HCT116 (cell line): Measurements from ENCODE around the gene GMCL1. TPM values are rescaled to one million over a fixed set of nuclear protein-coding genes. Genes with fewer than 3 reads are reported as not detected.

Experiments
- ATAC-seq: fragments of 200-7000 bp; cut with Tn5 transposase; 2 replicates; pipeline ENCODE4 v1.9.1; 2020; ENCODE audit warnings: mild to moderate bottlenecking, moderate library complexity
- BruUV-seq: library from RNA; stranded (reverse); fragments of 400-500 nt; replicated peaks from 2 replicates; lab custom pipeline; 2021; lab: Mats Ljungman, UMichigan
- CTCF ChIA-PET: fragments of 300-600 bp; sonication (Branson Sonifier 250); formaldehyde crosslinking; loops from one replicate; lab custom pipeline; 2021; ENCODE audit warnings: antibody characterized with exemption; lab: Charles Lee
- POLR2A ChIA-PET: fragments of 300-600, 350-600 bp; sonication (Branson Sonifier 250); formaldehyde crosslinking; loops from one replicate; lab custom pipeline; 2021; ENCODE audit warnings: antibody characterized with exemption; lab: Charles Lee
- RAD21 ChIA-PET, 2 experiments: fragments of 300-600 bp; sonication (Branson Sonifier 250); formaldehyde crosslinking; loops; one replicate each; lab custom pipeline; 2023; ENCODE audit warnings: low total read pairs in 2 of 2; ENCODE audit not compliant: uncharacterized antibody in 2 of 2, unreplicated experiment in 2 of 2, low non-redundant PET in 1 of 2; lab: Charles Lee
- DNase-seq: peaks from one replicate; pipeline ENCODE4 v3.0.0-alpha.2; 2010; ENCODE audit warnings: low read depth, low spot score
- H2AFZ ChIP-seq: fragments of 200-600 bp; shearing (Covaris generic), sonication (generic); 2 replicates; pipeline ENCODE4 v1.6.1; 2017; ENCODE audit warnings: low read depth, mixed run types, mixed read lengths, antibody characterized with exemption, low read length; ENCODE audit not compliant: poor library complexity, severe bottlenecking
- H3K27ac ChIP-seq: 2 replicates; pipeline ENCODE4 v1.5.1; 2012; ENCODE audit warnings: low read depth, low read length
- H3K27me3 ChIP-seq: fragments of 200-600 bp; sonication (generic); 2 replicates; pipeline ENCODE4 v1.6.1; 2016; ENCODE audit warnings: mixed run types, low read length, mixed read lengths; ENCODE audit not compliant: insufficient read depth
- H3K36me3 ChIP-seq, 2 experiments: fragments of 200-500 bp in 1 of 2; fragments of 200-600 bp in 1 of 2; sonication (Bioruptor generic) in 1 of 2; sonication (generic) in 1 of 2; 2 replicates each; pipeline versions ENCODE4 v1.5.1 to v1.6.1; 2014 to 2016; ENCODE audit warnings: low read length in 2 of 2, inconsistent platforms in 1 of 2, mixed read lengths in 1 of 2, mixed run types in 1 of 2; ENCODE audit not compliant: insufficient read depth in 2 of 2, control insufficient read depth in 1 of 2
- H3K4me1 ChIP-seq, 2 experiments: fragments of 200-600 bp in 1 of 2; sonication (generic) in 1 of 2; 2 replicates each; pipeline versions ENCODE4 v1.5.1 to v1.6.1; 2012 to 2017; ENCODE audit warnings: low read length in 2 of 2, inconsistent platforms in 1 of 2, mild to moderate bottlenecking in 1 of 2, mixed read lengths in 1 of 2, mixed run types in 1 of 2, moderate library complexity in 1 of 2; ENCODE audit not compliant: insufficient read depth in 2 of 2, control insufficient read depth in 1 of 2
- H3K4me2 ChIP-seq: fragments of 200-600 bp; sonication (generic); 2 replicates; pipeline ENCODE4 v1.6.1; 2017; ENCODE audit warnings: mixed run types, low read length, mixed read lengths
- H3K4me3 ChIP-seq, 2 experiments: fragments of 200-600 bp in 1 of 2; sonication (generic) in 1 of 2; replicated peaks in 1 of 2; 2 replicates each; pipeline ENCODE4 v1.5.1; 2011 to 2016; ENCODE audit warnings: low read length in 2 of 2, control low read depth in 1 of 2, low read depth in 1 of 2, mild to moderate bottlenecking in 1 of 2, mixed read lengths in 1 of 2, mixed run types in 1 of 2
- H3K79me2 ChIP-seq: fragments of 200-600 bp; sonication (generic); 2 replicates; pipeline ENCODE4 v1.6.1; 2017; ENCODE audit warnings: mild to moderate bottlenecking, mixed run types, low read length, moderate library complexity, mixed read lengths; ENCODE audit not compliant: insufficient read depth
- H3K9ac ChIP-seq: fragments of 200-600 bp; sonication (generic); 2 replicates; pipeline ENCODE4 v1.6.1; 2016; ENCODE audit warnings: low read length, mixed read lengths
- H3K9me2 ChIP-seq: fragments of 200-600 bp; sonication (generic), shearing (Covaris generic); 2 replicates; pipeline ENCODE4 v1.6.1; 2017; ENCODE audit warnings: mixed run types, mild to moderate bottlenecking, moderate library complexity; ENCODE audit not compliant: insufficient read depth
- H3K9me3 ChIP-seq, 2 experiments: fragments of 200-500 bp in 1 of 2; fragments of 200-600 bp in 1 of 2; sonication (Bioruptor generic) in 1 of 2; sonication (generic) in 1 of 2; 2 replicates each; pipeline ENCODE4 v1.6.1; 2014 to 2017; ENCODE audit warnings: low read length in 2 of 2, mixed read lengths in 2 of 2, inconsistent platforms in 1 of 2, low read depth in 1 of 2, mild to moderate bottlenecking in 1 of 2, mixed run types in 1 of 2, moderate library complexity in 1 of 2; ENCODE audit not compliant: control insufficient read depth in 1 of 2, insufficient read depth in 1 of 2
- H4K20me1 ChIP-seq: fragments of 200-600 bp; sonication (generic), shearing (Covaris generic); 2 replicates; pipeline ENCODE4 v1.6.1; 2017; ENCODE audit warnings: mixed run types, mild to moderate bottlenecking, moderate library complexity; ENCODE audit not compliant: insufficient read depth
- CEBPB ChIP-seq: IDR thresholded peaks from 2 replicates; pipeline ENCODE4 v1.6.1; 2012; ENCODE audit warnings: low read depth
- EGR1 ChIP-seq: IDR thresholded peaks from 2 replicates; pipeline ENCODE4 v1.6.1; 2012; ENCODE audit warnings: low read depth
- ELF1 ChIP-seq: IDR thresholded peaks from 2 replicates; pipeline ENCODE4 v1.6.1; 2012; ENCODE audit warnings: low read depth, borderline replicate concordance
- EZH2 ChIP-seq: fragments of 200-600 bp; sonication (generic); IDR thresholded peaks from 2 replicates; pipeline ENCODE4 v1.6.1; 2017; ENCODE audit warnings: antibody characterized with exemption, mixed run types
- EZH2phosphoT487 ChIP-seq: fragments of 200-600 bp; IDR thresholded peaks from 2 replicates; pipeline ENCODE4 v1.6.1; 2018; ENCODE audit warnings: antibody characterized with exemption, borderline replicate concordance
- FOSL1 ChIP-seq: IDR thresholded peaks from 2 replicates; pipeline ENCODE4 v1.6.1; 2012; ENCODE audit warnings: low read depth
- POLR2A ChIP-seq: IDR thresholded peaks from 2 replicates; pipeline ENCODE4 v1.7.0; 2011; ENCODE audit warnings: borderline replicate concordance; ENCODE audit not compliant: insufficient read depth, insufficient read length; ENCODE audit errors: extremely low read depth
- POLR2AphosphoS5 ChIP-seq: IDR thresholded peaks from 2 replicates; pipeline ENCODE4 v1.6.1; 2011; ENCODE audit warnings: mild to moderate bottlenecking, low read depth, low read length, moderate library complexity
- RAD21 ChIP-seq: IDR thresholded peaks from 2 replicates; pipeline ENCODE4 v1.6.1; 2012; ENCODE audit warnings: low read depth, mild to moderate bottlenecking
- SIN3A ChIP-seq: IDR thresholded peaks from 2 replicates; pipeline ENCODE4 v1.6.1; 2012; ENCODE audit warnings: low read depth
- SP1 ChIP-seq: IDR thresholded peaks from 2 replicates; pipeline ENCODE4 v1.6.1; 2012; ENCODE audit warnings: low read depth
- TCF7L2 ChIP-seq: IDR thresholded peaks from 2 replicates; pipeline ENCODE4 v1.7.0; 2011; ENCODE audit warnings: borderline replicate concordance, inconsistent platforms; ENCODE audit not compliant: insufficient read depth, insufficient read length; ENCODE audit errors: extremely low read depth
- YY1 ChIP-seq: IDR thresholded peaks from 2 replicates; pipeline ENCODE4 v1.6.1; 2011; ENCODE audit warnings: low read length, low read depth, moderate library complexity, mild to moderate bottlenecking; ENCODE audit not compliant: insufficient replicate concordance; ENCODE audit errors: extremely low read depth
- ZFX ChIP-seq: fragments of 450-650 bp; IDR thresholded peaks from 2 replicates; pipeline ENCODE4 v1.6.1; 2017
- ZNF274 ChIP-seq: fragments of 200-500 bp; sonication (Bioruptor generic); IDR thresholded peaks from 2 replicates; pipeline ENCODE4 v1.6.1; 2014; ENCODE audit warnings: mild to moderate bottlenecking, low read depth, low read length, inconsistent platforms
- intact Hi-C: fragments of 100-400 bp; cut with micrococcal nuclease; formaldehyde crosslinking; loops from 2 replicates; pipeline ENCODE4 v1.10.0; 2022
- total RNA-seq: library from RNA; stranded (reverse); gene quantifications from one replicate; pipeline ENCODE4 v1.2.1, GENCODE V29; 2021; ENCODE audit not compliant: unreplicated experiment
- TF ChIP-seq, protein P1 (sequence below), 3 experiments: fragments of 200-600 bp in 1 of 3; sonication (generic) in 1 of 3; IDR thresholded peaks in 2 of 3; conservative IDR thresholded peaks in 1 of 3; 2 replicates each; pipeline ENCODE4 v1.5.1; 2012 to 2017; ENCODE audit warnings: low read depth in 2 of 3, low read length in 2 of 3, antibody characterized with exemption in 1 of 3, borderline replicate concordance in 1 of 3, control low read depth in 1 of 3, mild to moderate bottlenecking in 1 of 3, mixed read lengths in 1 of 3, mixed run types in 1 of 3, moderate library complexity in 1 of 3; ENCODE audit not compliant: insufficient read depth in 1 of 3
- TF ChIP-seq, protein P2 (sequence below): IDR thresholded peaks from 2 replicates; pipeline ENCODE4 v1.6.1; 2012
- TF ChIP-seq, protein P3 (sequence below): IDR thresholded peaks from 2 replicates; pipeline ENCODE4 v1.6.1; 2011; ENCODE audit warnings: mild to moderate bottlenecking, low read length, moderate library complexity; ENCODE audit not compliant: insufficient replicate concordance; ENCODE audit errors: extremely low read depth
- TF ChIP-seq, protein P4 (sequence below): IDR thresholded peaks from 2 replicates; pipeline ENCODE4 v1.6.1; 2012

GMCL1 gene
- total RNA-seq, 1 experiment from 2014 or later, result 16.7 TPM

DNA sequence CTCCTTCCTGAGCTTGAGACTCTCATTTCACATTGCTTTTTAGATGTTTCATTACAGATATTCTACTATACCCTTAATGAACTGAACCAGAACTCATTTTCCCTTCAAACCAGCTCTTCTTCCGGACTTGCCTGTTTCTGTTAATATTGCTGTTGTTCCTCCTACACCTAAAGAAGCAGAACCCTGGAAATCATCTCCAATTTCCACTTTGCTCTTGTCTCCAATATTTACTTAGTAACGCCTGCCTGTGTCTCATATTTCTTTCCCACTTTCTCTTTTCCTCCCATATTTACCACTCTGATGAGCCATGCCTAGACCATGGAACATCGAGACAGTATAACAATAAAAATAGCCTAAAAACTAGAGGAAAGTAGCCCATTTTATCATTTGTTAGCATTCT, 17.9 kb upstream of the GMCL1 start:
- CTCF ChIA-PET, result interaction anchor here (8.8 kb wide), 1 partner anchor 87 kb away, joined by 243 read pairs; no protein-coding TSS in a partner anchor
- Histone ChIP-seq H3K9ac (no peak overlapping the region), H3K79me2 (no peaks in the 10 kb centered on the region), H3K4me3 (no peak overlapping the region), H2AFZ (no peak overlapping the region), H3K36me3 (peaks cover 4 to 5% of the 10 kb centered on the region in 2 experiments; a peak in 3 of 4 replicates), H3K9me2 (no peaks in the 10 kb centered on the region), H3K9me3 (no peaks in the 10 kb centered on the region), H3K27me3 (no peaks in the 10 kb centered on the region), H3K27ac (no peak overlapping the region), H4K20me1 (no peaks in the 10 kb centered on the region), H3K4me1 (peaks cover 0 to under 1% of the 10 kb centered on the region in 2 experiments; a peak in 1 of 4 replicates), H3K4me2 (no peak overlapping the region)
- TF ChIP-seq, protein P1, sequence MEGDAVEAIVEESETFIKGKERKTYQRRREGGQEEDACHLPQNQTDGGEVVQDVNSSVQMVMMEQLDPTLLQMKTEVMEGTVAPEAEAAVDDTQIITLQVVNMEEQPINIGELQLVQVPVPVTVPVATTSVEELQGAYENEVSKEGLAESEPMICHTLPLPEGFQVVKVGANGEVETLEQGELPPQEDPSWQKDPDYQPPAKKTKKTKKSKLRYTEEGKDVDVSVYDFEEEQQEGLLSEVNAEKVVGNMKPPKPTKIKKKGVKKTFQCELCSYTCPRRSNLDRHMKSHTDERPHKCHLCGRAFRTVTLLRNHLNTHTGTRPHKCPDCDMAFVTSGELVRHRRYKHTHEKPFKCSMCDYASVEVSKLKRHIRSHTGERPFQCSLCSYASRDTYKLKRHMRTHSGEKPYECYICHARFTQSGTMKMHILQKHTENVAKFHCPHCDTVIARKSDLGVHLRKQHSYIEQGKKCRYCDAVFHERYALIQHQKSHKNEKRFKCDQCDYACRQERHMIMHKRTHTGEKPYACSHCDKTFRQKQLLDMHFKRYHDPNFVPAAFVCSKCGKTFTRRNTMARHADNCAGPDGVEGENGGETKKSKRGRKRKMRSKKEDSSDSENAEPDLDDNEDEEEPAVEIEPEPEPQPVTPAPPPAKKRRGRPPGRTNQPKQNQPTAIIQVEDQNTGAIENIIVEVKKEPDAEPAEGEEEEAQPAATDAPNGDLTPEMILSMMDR (IDR thresholded peaks at IDR 0.05 in 2 of 3, conservative IDR thresholded peaks at IDR 0.05 in 1 of 3; ENCODE audit: borderline replicate concordance in 1 of 3, insufficient read depth in 1 of 3, low read depth in 2 of 3, low read length in 2 of 3), result no peak
- TF ChIP-seq, protein P2, sequence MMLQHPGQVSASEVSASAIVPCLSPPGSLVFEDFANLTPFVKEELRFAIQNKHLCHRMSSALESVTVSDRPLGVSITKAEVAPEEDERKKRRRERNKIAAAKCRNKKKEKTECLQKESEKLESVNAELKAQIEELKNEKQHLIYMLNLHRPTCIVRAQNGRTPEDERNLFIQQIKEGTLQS, result no peak
- TF ChIP-seq EZH2phosphoT487, result no peak
- TF ChIP-seq, protein P3, sequence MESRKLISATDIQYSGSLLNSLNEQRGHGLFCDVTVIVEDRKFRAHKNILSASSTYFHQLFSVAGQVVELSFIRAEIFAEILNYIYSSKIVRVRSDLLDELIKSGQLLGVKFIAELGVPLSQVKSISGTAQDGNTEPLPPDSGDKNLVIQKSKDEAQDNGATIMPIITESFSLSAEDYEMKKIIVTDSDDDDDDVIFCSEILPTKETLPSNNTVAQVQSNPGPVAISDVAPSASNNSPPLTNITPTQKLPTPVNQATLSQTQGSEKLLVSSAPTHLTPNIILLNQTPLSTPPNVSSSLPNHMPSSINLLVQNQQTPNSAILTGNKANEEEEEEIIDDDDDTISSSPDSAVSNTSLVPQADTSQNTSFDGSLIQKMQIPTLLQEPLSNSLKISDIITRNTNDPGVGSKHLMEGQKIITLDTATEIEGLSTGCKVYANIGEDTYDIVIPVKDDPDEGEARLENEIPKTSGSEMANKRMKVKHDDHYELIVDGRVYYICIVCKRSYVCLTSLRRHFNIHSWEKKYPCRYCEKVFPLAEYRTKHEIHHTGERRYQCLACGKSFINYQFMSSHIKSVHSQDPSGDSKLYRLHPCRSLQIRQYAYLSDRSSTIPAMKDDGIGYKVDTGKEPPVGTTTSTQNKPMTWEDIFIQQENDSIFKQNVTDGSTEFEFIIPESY, result no peak
- no peak for TF ChIP-seq ZFX
- no peak for TF ChIP-seq SP1
- TF ChIP-seq POLR2AphosphoS5, result no peak
- TF ChIP-seq EZH2, result no peak
- no peak for TF ChIP-seq TCF7L2
- no peak for TF ChIP-seq RAD21
- TF ChIP-seq ZNF274, result no peak
- TF ChIP-seq ELF1, result no peak
- TF ChIP-seq, protein P4, sequence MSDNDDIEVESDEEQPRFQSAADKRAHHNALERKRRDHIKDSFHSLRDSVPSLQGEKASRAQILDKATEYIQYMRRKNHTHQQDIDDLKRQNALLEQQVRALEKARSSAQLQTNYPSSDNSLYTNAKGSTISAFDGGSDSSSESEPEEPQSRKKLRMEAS, result no peak
- TF ChIP-seq YY1, result no peak
- no peak for TF ChIP-seq CEBPB
- TF ChIP-seq FOSL1, result no peak
- no peak for TF ChIP-seq EGR1
- TF ChIP-seq POLR2A, result no peak
- no peak for TF ChIP-seq SIN3A
- intact Hi-C loops, result no loop called here
- ATAC-seq (no peak), DNase-seq (no peak)
- no TSS peak for BruUV-seq
- POLR2A ChIA-PET, result no interaction called here
- RAD21 ChIA-PET, result no interaction called here
